ENCODE data around the gene CYB5B.

CYB5B gene

DNA sequence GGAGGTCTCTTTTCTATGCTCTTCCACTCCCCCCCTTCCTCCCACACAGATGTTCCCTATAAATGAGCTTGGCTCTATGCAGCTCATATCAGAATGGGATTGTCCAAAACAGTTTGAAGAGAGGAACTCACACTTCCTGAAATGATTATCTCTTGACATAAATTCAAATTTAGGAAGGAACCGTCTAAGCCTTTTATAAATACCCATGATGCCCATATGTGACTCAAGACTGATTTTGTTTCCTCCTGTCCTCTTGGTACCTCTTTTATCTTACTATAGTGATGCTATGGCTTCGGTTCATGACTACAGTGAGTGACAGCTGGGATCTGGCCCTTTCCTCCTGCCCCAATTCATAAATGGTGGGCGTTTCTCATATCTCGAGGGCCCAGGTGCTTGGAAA lies 22.0 kb upstream of the CYB5B start:
- TF ChIP-seq, protein P1, sequence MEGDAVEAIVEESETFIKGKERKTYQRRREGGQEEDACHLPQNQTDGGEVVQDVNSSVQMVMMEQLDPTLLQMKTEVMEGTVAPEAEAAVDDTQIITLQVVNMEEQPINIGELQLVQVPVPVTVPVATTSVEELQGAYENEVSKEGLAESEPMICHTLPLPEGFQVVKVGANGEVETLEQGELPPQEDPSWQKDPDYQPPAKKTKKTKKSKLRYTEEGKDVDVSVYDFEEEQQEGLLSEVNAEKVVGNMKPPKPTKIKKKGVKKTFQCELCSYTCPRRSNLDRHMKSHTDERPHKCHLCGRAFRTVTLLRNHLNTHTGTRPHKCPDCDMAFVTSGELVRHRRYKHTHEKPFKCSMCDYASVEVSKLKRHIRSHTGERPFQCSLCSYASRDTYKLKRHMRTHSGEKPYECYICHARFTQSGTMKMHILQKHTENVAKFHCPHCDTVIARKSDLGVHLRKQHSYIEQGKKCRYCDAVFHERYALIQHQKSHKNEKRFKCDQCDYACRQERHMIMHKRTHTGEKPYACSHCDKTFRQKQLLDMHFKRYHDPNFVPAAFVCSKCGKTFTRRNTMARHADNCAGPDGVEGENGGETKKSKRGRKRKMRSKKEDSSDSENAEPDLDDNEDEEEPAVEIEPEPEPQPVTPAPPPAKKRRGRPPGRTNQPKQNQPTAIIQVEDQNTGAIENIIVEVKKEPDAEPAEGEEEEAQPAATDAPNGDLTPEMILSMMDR (IDR thresholded peaks at IDR 0.05; ENCODE audit: low read depth, low read length), result no peak

DNA sequence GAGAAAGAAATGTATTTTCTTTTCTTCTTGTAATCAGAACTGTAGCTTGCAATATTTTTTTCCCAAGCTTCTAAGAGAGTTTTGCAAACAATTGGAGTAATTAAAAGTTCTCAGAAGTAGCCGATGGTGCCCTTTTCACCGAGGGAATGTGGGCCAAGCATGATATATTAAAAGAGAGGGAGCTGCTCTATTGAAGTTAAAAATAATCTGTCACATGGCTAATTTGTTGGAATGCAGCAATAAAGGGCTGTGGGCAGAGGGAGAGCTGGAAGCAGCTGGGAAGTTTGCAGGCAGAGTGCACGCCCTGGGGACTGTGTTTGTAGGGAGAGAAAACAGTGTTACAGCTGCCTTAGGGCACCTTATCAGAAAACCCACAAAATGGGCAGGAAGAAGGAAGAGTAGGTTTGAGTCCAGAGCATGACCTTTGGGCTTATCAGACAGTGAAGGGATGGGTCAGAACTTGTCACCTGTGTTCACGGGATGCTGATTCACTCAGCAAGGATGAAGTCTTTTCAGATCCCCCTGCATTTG lies 20.1 kb upstream of the CYB5B start:
- TF ChIP-seq, protein P1 (IDR thresholded peaks at IDR 0.05; ENCODE audit: low read depth, low read length), result no peak
- H3K4me3 ChIP-seq (ENCODE audit: low read depth, low read length), result no peak overlapping the region

More for the DNA sequence above, 22.0 kb upstream of the CYB5B start:
- H3K4me3 ChIP-seq (ENCODE audit: low read depth, low read length), result no peak overlapping the region

DNA sequence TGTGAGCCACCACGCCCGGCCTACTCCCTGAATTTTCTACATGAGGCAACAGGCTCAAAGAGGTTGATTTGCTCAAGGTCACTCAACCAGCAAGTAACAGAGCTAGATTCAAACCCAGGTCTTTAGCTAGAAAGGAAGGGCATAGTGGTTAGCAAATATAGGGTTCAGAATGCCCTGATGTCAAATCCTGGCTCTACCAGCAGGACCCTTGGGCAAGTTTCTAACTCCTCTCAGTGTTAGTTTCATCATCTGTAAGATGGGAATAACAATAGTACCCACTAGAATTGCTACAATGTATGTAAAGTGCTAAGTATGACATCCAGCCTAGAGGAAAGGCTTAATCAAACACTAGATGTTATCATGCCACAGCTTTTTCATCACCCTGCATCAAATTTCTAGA lies 19.1 kb upstream of the CYB5B start:
- TF ChIP-seq, protein P1 (IDR thresholded peaks at IDR 0.05; ENCODE audit: low read depth, low read length), result no peak
- H3K4me3 ChIP-seq (ENCODE audit: low read depth, low read length), result no peak overlapping the region

DNA sequence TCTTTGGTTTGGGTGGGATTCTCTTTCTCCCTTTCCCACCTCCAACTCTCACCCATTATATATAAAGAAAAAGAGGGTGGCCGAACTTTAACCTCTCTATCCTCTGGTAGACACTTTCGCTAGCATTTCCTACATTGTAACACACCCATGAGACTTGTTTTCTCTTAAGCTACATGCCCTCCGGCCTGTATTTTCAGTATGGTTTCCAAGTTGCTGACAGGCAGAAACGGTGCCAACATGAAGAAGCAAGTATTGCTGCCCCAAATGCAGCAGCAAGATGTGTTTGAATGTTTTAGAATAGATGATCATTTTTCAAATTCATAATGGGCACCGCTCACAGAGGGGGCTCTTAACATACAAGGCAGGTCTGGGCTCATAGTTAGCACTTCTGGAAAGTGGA lies 18.7 kb upstream of the CYB5B start:
- TF ChIP-seq, protein P1 (IDR thresholded peaks at IDR 0.05; ENCODE audit: low read depth, low read length), result no peak
- H3K4me3 ChIP-seq (ENCODE audit: low read depth, low read length), result no peak overlapping the region

DNA sequence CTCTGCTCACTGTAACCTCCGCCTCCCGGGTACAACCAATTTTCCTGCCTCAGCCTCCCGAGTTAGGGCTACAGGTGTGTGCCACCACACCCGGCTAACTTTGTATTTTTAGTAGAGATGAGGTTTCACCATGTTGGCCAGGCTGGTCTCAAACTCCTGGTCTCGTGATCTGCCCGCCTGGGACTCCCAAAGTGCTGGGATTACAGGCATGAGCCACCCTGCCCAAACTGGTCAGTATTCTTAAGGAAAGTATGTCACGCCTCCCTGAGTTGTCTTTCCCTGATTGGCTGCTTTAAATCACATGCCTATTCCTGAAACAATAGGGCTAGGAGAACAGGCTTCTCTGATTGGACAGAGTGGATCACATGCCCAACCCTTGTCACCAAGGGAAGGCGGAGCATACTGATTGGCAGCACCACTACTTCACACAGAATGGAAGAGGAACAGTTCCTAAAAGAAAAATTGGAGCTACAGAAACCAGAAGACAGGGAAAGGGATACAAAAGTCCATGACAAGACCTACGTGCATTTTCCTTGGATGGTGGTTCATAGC lies 17.6 kb upstream of the CYB5B start:
- no peak overlapping the region for H3K4me3 ChIP-seq (ENCODE audit: low read depth, low read length)
- TF ChIP-seq, protein P1 (IDR thresholded peaks at IDR 0.05; ENCODE audit: low read depth, low read length), result no peak

DNA sequence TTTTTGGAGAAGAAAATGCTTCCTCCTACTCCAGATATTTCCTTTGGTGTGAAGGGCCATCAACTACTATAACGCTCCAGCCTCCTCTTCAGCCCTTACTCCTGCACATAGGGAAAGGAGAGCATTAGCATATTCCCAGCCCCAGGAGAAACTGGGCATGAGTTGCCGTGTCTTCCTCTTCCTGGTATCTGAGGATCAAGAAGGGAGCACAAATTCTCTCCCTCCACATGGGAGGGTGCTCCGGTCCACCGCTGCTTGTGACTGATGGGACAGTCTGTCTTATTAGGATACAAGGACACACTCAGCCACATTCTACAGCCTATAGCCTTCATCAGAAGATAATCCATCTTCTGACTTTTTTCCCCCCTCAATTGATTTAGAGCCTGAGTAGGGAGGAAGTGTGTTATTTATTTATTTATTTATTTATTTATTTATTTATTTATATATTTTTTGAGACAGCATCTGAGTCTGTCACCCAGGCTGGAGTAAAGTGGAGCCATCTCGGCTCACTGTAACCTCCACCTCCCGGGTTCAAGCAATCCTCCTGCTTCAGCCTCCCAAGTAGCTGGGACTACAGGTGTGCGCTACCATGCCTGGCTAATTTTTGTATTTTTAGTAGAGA lies 16.6 kb upstream of the CYB5B start:
- TF ChIP-seq, protein P1 (IDR thresholded peaks at IDR 0.05; ENCODE audit: low read depth, low read length), result no peak
- H3K4me3 ChIP-seq (ENCODE audit: low read depth, low read length), result no peak overlapping the region

DNA sequence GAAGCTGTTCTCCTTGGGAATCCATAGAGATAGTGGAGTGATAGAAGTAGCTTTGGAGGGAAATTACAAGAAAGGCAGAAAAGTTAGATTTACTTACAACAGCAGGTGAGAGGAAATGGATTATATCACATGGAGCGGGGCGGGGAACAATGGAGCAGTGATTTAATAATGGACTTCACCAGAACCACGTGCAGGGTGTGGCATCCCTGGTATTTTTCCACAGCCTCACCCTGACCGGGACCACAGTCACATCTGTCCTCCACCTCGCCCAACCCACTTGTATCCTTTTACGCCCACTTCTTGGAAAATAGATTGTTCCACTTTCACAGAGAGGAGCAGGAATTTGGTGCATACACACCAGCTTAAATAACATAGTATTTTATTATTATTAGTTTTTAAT lies 15.9 kb upstream of the CYB5B start:
- TF ChIP-seq, protein P1 (IDR thresholded peaks at IDR 0.05; ENCODE audit: low read depth, low read length), result no peak
- no peak overlapping the region for H3K4me3 ChIP-seq (ENCODE audit: low read depth, low read length)

Data from WI38 (cell line).